ENCODE results near the gene TBXAS1.

DNA sequence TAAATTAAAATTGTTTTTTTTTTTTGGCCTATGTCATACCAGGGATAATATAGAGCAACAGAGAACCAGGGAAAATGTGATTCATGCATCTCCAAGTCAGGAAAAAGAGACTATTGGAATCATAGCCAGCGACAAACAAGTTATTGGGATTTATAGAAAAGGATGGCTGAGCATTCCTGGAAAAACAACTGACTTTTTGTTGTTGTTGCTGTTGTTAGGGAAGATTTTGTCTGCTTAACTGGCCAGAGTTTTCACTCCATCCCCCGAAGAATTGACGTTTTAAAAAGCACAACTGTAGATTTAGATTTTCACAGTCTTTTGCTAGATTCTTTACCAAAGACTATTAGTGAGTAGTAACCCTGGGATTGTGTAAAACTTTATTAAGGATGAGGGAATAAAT lies 112.4 kb downstream of the TBXAS1 start:
- TF ChIP-seq CTCF (IDR thresholded peaks at IDR 0.05) (no peak), POLR2A (IDR thresholded peaks at IDR 0.05) (no peak), EP300 (IDR thresholded peaks at IDR 0.05) (no peak)
